ENCODE data around the gene MYNN.

DNA sequence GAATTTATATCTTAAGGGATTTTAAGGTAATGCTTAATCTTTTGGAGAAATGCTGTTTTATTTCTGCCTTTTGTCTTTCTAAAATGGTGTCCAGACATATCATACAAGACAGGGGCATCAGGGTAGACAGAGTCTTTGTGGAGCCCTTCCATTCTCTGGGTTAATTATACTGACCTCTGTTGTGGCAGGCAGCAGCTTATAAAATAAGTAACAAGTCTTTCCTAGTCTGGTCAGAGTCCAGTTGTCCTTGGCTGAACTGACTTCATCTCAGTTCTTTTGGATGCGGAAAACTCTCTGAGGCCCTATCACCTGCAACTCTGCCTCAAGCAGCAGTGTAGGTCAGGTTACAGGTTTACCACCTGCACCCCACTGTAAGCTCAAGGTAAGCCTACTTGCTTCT lies 19.2 kb downstream of the MYNN start:
- no peak for TF ChIP-seq CTCF (IDR thresholded peaks at IDR 0.05)
- no peak for TF ChIP-seq POLR2A (IDR thresholded peaks at IDR 0.05)

Data from esophagus squamous epithelium (tissue), 4 donors.